ACHN (cell line): ENCODE data around the gene ZNF341.

ENCODE experiments used
- DNase-seq: peaks from one replicate; pipeline ENCODE4 v3.0.0-alpha.2; 2015
- in situ Hi-C: cut with HindIII; loops from 2 replicates; pipeline ENCODE4 v1.10.0; 2017; ENCODE audit warnings: low sequenced_read_pairs, low pct_ligation_motif_present, low pct_unique_long_range_greater_than_20kb

Gene ZNF341

DNA sequence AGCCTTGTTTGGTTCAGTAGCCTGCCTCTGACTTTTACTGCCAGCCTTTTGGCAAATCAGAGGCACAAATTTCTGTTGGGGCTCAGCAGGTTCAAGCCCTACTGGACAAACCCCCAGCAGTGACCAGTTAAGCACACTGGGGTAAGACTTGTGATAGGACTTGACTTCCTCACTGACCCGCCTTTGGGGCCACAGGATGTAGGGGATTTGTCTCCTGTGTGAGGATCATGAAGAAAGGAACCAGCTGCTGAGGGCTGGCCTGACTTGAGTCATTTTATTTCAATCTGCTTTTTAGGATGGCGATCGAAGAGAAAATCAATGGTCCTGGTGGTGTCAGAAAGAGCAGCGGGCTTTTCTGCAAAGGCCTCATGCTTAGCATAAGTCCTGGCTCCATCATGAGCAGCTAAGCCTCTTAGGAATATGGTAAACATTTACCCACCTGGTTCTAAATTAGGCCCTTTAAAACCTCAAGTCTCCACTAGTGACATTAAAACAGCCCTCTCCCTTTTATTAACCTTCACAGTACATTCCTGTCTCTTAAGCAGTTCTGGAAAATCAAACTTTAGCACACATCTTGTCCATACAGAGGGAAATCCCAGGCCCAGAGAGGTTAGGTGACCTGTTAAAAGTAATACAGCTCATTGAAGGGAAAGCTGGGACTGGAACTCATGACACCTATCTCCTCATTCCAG is 96.0 kb downstream of the ZNF341 start:
- no peak for DNase-seq
- in situ Hi-C loops, result no loop called here

DNA sequence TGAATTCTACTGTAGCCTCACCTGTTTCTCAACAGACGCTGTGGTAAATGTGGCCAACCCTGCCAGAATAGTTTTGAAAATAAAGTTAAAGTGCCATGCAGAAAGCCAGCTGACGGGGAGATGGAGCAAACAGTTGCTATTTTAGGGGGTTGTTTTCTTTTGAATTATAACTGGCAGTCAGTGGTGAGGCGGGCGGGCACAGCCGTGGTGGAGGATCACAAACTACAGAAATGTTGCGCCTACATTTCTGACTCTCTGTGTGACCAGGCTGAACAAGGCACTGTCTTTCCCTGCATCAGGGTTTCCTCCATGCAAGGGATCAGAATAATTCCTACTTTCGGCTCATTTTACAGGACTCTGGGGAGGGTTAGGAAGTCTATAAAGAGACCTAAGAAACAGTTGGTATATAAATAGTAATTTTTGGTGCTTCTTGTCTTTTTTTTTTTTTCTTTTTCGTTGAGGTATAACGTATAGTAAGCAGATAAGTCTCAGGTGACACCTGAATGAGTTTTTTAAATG is 96.6 kb downstream of the ZNF341 start:
- DNase-seq, result no peak
- in situ Hi-C loops, result no loop called here

DNA sequence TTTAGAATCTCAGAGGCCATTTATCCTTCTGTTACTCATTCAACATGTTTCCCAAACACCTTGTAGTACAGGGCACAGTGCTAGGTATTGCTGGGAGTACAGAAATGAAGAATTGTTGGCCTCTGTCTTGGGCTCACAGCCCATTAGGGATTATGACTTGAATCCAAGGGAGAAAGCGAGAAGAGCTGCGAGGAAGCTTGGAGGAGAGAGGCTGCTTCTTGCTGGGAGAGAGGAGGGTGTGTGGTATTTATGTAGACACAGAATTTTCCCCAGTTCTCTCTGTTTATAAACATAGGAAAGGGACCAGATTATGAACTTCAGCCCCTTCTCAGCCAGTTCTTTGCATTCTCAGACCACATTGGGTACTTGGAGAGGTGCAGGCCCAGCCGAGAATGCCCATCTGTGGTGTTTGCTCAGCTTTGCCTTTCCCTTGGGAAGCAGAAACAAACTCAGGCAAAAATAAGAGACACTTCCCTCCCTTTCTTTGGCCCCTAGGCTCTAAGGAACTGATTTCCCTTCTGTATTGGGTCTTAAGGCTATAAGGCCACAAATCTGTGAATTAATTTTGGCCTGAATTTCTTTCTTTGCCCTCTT is 97.3 kb downstream of the ZNF341 start:
- no peak for DNase-seq
- in situ Hi-C loops, result no loop called here

DNA sequence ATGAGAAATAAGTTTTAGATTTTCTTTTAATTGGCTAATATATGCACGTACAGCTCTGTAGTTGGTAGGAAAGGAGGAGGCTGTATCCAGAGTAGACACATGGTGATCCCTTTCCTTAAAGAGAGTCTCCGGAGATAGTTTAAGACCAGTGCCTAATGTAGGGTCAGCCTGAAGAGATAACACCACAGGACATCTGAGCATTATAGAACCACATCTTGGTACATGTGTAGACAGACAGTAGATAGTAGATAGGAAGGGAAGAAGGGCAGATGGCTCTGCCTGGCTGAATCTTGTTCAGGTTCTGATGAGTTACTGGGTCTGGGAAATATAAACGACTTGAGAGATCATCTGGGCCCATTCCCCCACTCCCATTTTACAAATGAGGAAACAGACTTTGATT is 97.8 kb downstream of the ZNF341 start:
- DNase-seq, result no peak
- in situ Hi-C loops, result no loop called here

- in situ Hi-C loops, result no loop called here
- no peak for DNase-seq
Observed at GRCh38 chr20:33830371-33830770, 98.6 kb downstream of the ZNF341 start.

- no peak for DNase-seq
- in situ Hi-C loops, result no loop called here
Observed at GRCh38 chr20:33832103-33832804, 100.5 kb downstream of the ZNF341 start.

- DNase-seq, result no peak
- in situ Hi-C loops, result no loop called here
Observed at GRCh38 chr20:33833333-33833732, 101.5 kb downstream of the ZNF341 start.

DNA sequence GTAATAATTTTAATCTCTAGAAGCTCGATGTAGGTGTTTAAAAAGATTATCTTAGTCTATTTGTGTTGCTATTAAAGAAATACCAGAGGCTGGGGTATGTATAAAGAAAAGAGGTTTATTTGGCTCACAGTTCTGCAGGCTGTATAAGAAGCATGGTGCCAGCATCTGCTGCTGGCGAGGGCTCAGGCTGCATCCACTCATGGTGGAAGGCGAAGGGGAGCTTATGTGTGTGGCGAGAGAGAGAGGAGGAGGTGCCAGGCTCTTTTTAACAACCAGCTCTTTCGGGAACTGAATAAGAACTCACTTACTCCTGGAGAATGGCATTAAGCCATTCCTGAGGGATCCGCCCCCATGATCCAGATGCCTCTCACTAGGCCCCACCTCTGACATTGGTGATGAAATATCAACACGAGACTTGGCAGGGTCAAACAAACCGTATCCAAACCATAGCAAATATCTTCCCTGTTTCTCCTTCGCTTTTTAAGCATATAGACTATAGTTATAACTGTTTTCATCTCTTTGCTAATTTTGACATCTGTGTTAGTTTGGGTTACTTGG is 103.9 kb downstream of the ZNF341 start:
- in situ Hi-C loops, result no loop called here
- DNase-seq, result no peak

- DNase-seq, result no peak
- in situ Hi-C loops, result no loop called here
Observed at GRCh38 chr20:33836277-33836676, 104.5 kb downstream of the ZNF341 start.

GRCh38 chr20:33837096-33837830 is 105.5 kb downstream of the ZNF341 start:
- DNase-seq, result no peak
- in situ Hi-C loops, result no loop called here

- in situ Hi-C loops, result no loop called here
- DNase-seq, result no peak
Observed at GRCh38 chr20:33838035-33838864, 106.5 kb downstream of the ZNF341 start.

DNA sequence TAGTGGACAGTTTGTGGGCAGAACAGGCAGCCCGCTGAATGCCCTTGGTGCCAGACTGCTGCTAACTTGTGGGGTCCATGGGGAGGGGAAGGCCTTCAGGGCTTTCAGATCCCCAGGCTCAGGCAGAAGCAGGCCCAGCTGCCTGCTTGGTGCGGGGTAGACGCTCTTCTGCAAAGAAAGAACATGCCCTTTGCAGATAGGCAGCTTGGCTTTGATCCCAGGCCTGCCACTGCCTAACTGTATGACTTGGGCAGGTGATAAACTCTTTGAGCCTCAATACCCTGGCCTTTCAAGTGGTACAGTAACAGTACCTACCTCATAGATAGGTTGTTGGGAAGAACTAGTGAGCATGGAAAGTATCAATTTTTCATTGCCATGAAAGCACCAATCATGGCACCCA is 107.8 kb downstream of the ZNF341 start:
- DNase-seq, result no peak
- in situ Hi-C loops, result no loop called here

GRCh38 chr20:33840160-33840559 is 108.4 kb downstream of the ZNF341 start:
- in situ Hi-C loops, result no loop called here
- DNase-seq, result no peak

- no peak for DNase-seq
- in situ Hi-C loops, result no loop called here
Observed at GRCh38 chr20:33840759-33841435, 109.1 kb downstream of the ZNF341 start.

DNA sequence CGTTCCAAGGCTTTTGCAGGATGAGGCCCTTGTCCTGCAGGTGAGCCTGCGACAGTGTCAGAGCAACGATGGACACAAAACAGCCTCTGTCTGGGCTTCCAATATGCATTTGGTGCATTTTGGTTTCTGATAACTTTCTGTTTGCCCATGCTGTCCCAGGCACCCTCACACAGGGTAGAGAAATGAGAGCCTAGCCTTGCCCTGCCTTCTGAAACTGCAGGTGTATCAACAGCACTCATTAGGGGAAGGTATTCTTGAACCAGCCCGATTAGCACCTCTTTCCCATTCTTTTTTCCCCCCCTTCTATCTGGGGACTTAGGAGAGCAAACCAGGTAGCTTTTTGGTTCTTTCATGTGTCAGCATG is 109.6 kb downstream of the ZNF341 start:
- DNase-seq, result no peak
- in situ Hi-C loops, result no loop called here
